Measurements from ENCODE around the gene EYA2.

- TF ChIP-seq CTCF (IDR thresholded peaks at IDR 0.05) (no peak), EZH2 (IDR thresholded peaks at IDR 0.05) (no peak), EZH2phosphoT487 (IDR thresholded peaks at IDR 0.05) (no peak)
Observed at GRCh38 chr20:47122560-47122959, 227.9 kb downstream of the EYA2 start.
